K562 (cell line): ENCODE results near the gene CMIP. TPM values are rescaled to one million over a fixed set of nuclear protein-coding genes. Genes with fewer than 3 reads are reported as not detected.
A peak's percentile ranks its signal among the peaks of the same experiment; 100 is the strongest.

Experiments
- ARID3A ChIP-seq: IDR thresholded peaks from 2 replicates; pipeline ENCODE4 v1.6.1; 2012; ENCODE audit warnings: low read depth, low read length, improper control_type of control experiment, borderline replicate concordance
- ATF1 ChIP-seq, 2 experiments: fragments of 450-650 bp in 1 of 2; IDR thresholded peaks; 2 replicates each; pipeline ENCODE4 v1.6.1; 2016; ENCODE audit warnings: missing compliant biosample characterization in 1 of 2, missing genetic modification characterization in 1 of 2
- CHD4 ChIP-seq: fragments of 200-600 bp; sonication (generic); IDR thresholded peaks from 3 replicates; pipeline ENCODE4 v1.6.1; 2012; ENCODE audit warnings: low read depth, mild to moderate bottlenecking, mixed read lengths, low read length, inconsistent platforms; ENCODE audit not compliant: insufficient read depth, insufficient replicate concordance, poor library complexity, severe bottlenecking
- ETS1 ChIP-seq: conservative IDR thresholded peaks from 2 replicates; pipeline ENCODE4 v1.6.1; 2011; ENCODE audit warnings: low read depth, mild to moderate bottlenecking, low read length; ENCODE audit not compliant: control insufficient read depth
- HMG20A ChIP-seq: fragments of 450-650 bp; formaldehyde crosslinking; conservative IDR thresholded peaks from 2 replicates; pipeline ENCODE4 v1.4.0; 2020; ENCODE audit warnings: mild to moderate bottlenecking, mixed read lengths
- KLF10 ChIP-seq: fragments of 250-450 bp; sonication (Bioruptor Pico); IDR thresholded peaks from 2 replicates; pipeline ENCODE4 v1.6.1; 2021; ENCODE audit warnings: matching md5 sums
- MCM7 ChIP-seq, 2 experiments: fragments of 450-650 bp; IDR thresholded peaks; 2 replicates each; pipeline ENCODE4 v1.6.1; 2016 to 2018
- NRF1 ChIP-seq, 2 experiments: fragments of 450-650 bp; IDR thresholded peaks in 1 of 2; conservative IDR thresholded peaks in 1 of 2; 2 replicates each; pipeline ENCODE4 v1.6.1; 2014; ENCODE audit warnings: mild to moderate bottlenecking in 2 of 2
- NUFIP1 ChIP-seq: fragments of 450-650 bp; IDR thresholded peaks from 2 replicates; pipeline ENCODE4 v1.6.1; 2018; ENCODE audit not compliant: partially characterized antibody
- PHF20 ChIP-seq: fragments of 450-650 bp; IDR thresholded peaks from 2 replicates; pipeline ENCODE4 v1.6.1; 2018; ENCODE audit not compliant: partially characterized antibody
- PKNOX1 ChIP-seq: fragments of 450-650 bp; IDR thresholded peaks from 2 replicates; pipeline ENCODE4 v1.6.1; 2016
- RBM25 ChIP-seq: fragments of 200-400 bp; formaldehyde crosslinking; IDR thresholded peaks from 2 replicates; pipeline ENCODE4 v1.6.1; 2018; ENCODE audit warnings: low read length, low read depth, moderate library complexity; ENCODE audit not compliant: severe bottlenecking
- SMARCE1 ChIP-seq: fragments of 450-650 bp; IDR thresholded peaks from 2 replicates; pipeline ENCODE4 v1.7.1; 2016; ENCODE audit warnings: mild to moderate bottlenecking
- SNRNP70 ChIP-seq: fragments of 200-400 bp; formaldehyde crosslinking; optimal IDR thresholded peaks from 2 replicates; pipeline ENCODE3; 2017; ENCODE audit warnings: low read depth, low read length
- SREBF1 ChIP-seq: fragments of 150-350 bp; IDR thresholded peaks from 2 replicates; pipeline ENCODE4 v1.6.1; 2014; ENCODE audit warnings: antibody characterized with exemption, low read depth, low read length, borderline replicate concordance
- ZC3H11A ChIP-seq: IDR thresholded peaks from 2 replicates; pipeline ENCODE4 v1.6.1; 2012; ENCODE audit warnings: low read depth, low read length, improper control_type of control experiment
- polyA plus RNA-seq, 8 experiments: library from polyadenylated mRNA; depleted of rRNA in 4 of 8; stranded (reverse) in 5 of 8; unstranded in 3 of 8; fragments of >200 nt; fragmentation: Nextera tagmentation in 2 of 8; fragmentation: Illumina TruSeq in 1 of 8; extraction: Ambion mirVana in 2 of 8; extraction: Trizol in 1 of 8; gene quantifications; 2 replicates each; pipeline versions ENCODE4 v1.2.1 to v1.2.3, GENCODE V29; 2011 to 2014; ENCODE audit warnings: inconsistent platforms in 1 of 8, missing spikeins in 1 of 8
- total RNA-seq, 7 experiments: library from RNA; depleted of rRNA in 6 of 7; stranded (reverse); fragments of >200 nt in 6 of 7; fragmentation: Illumina TruSeq in 2 of 7; extraction: Trizol in 2 of 7; gene quantifications; 2 replicates each; pipeline versions ENCODE4 v1.2.1 to v1.2.3, GENCODE V29; 2011 to 2021; ENCODE audit warnings: low replicate concordance in 1 of 7
- TF ChIP-seq, protein P1 (sequence below): fragments of 450-650 bp; IDR thresholded peaks from 2 replicates; pipeline ENCODE4 v1.6.1; 2017; ENCODE audit warnings: antibody characterized with exemption, mild to moderate bottlenecking
- TF ChIP-seq, protein P2 (sequence below): fragments of 450-650 bp; formaldehyde crosslinking; IDR thresholded peaks from 2 replicates; pipeline ENCODE4 v1.4.0; 2020; ENCODE audit warnings: mild to moderate bottlenecking, mixed read lengths

The CMIP gene
- total and polyA plus RNA-seq, 9 of the 15 experiments (the other 6 are each of a cell fraction or from before 2014, with no cell fraction given): 0.94 to 82.5 (median 10.3) TPM

GRCh38 chr16:81526935-81527334 is 82.3 kb downstream of the CMIP start (continued):
- TF ChIP-seq PKNOX1: no peak
- TF ChIP-seq NRF1 (conservative IDR thresholded peaks at IDR 0.05 in 1 of 2, IDR thresholded peaks at IDR 0.05 in 1 of 2): 0 out of 4 replicates have a peak, but pooled peaks of 1 of the 2 experiments have one; percentile 13
- no peak for TF ChIP-seq KLF10
- TF ChIP-seq, protein P1, sequence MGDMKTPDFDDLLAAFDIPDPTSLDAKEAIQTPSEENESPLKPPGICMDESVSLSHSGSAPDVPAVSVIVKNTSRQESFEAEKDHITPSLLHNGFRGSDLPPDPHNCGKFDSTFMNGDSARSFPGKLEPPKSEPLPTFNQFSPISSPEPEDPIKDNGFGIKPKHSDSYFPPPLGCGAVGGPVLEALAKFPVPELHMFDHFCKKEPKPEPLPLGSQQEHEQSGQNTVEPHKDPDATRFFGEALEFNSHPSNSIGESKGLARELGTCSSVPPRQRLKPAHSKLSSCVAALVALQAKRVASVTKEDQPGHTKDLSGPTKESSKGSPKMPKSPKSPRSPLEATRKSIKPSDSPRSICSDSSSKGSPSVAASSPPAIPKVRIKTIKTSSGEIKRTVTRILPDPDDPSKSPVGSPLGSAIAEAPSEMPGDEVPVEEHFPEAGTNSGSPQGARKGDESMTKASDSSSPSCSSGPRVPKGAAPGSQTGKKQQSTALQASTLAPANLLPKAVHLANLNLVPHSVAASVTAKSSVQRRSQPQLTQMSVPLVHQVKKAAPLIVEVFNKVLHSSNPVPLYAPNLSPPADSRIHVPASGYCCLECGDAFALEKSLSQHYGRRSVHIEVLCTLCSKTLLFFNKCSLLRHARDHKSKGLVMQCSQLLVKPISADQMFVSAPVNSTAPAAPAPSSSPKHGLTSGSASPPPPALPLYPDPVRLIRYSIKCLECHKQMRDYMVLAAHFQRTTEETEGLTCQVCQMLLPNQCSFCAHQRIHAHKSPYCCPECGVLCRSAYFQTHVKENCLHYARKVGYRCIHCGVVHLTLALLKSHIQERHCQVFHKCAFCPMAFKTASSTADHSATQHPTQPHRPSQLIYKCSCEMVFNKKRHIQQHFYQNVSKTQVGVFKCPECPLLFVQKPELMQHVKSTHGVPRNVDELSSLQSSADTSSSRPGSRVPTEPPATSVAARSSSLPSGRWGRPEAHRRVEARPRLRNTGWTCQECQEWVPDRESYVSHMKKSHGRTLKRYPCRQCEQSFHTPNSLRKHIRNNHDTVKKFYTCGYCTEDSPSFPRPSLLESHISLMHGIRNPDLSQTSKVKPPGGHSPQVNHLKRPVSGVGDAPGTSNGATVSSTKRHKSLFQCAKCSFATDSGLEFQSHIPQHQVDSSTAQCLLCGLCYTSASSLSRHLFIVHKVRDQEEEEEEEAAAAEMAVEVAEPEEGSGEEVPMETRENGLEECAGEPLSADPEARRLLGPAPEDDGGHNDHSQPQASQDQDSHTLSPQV: peak; percentile 79
- TF ChIP-seq, protein P2, sequence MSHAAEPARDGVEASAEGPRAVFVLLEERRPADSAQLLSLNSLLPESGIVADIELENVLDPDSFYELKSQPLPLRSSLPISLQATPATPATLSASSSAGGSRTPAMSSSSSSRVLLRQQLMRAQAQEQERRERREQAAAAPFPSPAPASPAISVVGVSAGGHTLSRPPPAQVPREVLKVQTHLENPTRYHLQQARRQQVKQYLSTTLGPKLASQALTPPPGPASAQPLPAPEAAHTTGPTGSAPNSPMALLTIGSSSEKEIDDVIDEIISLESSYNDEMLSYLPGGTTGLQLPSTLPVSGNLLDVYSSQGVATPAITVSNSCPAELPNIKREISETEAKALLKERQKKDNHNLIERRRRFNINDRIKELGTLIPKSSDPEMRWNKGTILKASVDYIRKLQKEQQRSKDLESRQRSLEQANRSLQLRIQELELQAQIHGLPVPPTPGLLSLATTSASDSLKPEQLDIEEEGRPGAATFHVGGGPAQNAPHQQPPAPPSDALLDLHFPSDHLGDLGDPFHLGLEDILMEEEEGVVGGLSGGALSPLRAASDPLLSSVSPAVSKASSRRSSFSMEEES (CRISPR knock-in tag): no peak
- TF ChIP-seq SREBF1: no peak
- no peak for TF ChIP-seq HMG20A
- no peak for TF ChIP-seq ZC3H11A
- TF ChIP-seq SMARCE1: peak; percentile 59
- no peak for TF ChIP-seq ATF1 (CRISPR knock-in tag; IDR thresholded peaks at IDR 0.05)
- peak; percentile 34; the same call in 1 of the 2 replicates for TF ChIP-seq ATF1 (tag; IDR thresholded peaks at IDR 0.05)
- no peak for TF ChIP-seq ETS1
- TF ChIP-seq RBM25: no peak
- no peak for TF ChIP-seq ARID3A
- no peak for TF ChIP-seq PHF20
- no peak for TF ChIP-seq NUFIP1
- TF ChIP-seq SNRNP70: no peak
- TF ChIP-seq CHD4: no peak
- TF ChIP-seq MCM7 (IDR thresholded peaks at IDR 0.05): no peak
